Measurements from ENCODE around the gene ARMC2.

DNA sequence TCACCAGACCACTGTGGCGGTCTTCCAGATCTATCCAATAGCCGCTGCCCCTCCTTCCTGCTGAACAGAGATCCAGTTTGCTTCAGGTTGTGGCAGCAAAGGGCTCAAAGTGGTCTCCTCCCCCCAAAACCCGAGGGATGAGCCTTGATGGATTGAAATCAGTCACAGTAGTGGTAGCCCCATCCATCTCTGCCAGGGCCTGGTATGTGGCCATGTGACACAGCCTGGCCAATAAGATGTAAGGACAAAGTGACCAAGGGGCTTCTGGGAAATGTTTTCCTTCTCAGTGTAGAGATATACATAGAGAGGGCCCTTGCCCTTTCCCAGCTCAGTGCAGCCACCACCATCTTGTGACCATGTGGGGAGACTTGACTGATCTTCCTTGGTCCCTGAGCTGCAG, 4.1 kb upstream of the ARMC2 start:
- TF ChIP-seq EP300 (IDR thresholded peaks at IDR 0.05; ENCODE audit: borderline replicate concordance in 1 of 2, low read depth in 2 of 2, low read length in 2 of 2) (no peak), TCF12 (IDR thresholded peaks at IDR 0.05; ENCODE audit: low read depth, low read length) (no peak), SP1 (IDR thresholded peaks at IDR 0.05; ENCODE audit: low read depth, low read length) (no peak), JUND (IDR thresholded peaks at IDR 0.05; ENCODE audit: low read length) (no peak), GTF2F1 (IDR thresholded peaks at IDR 0.05; ENCODE audit: borderline replicate concordance, low read depth, low read length) (no peak), POLR2A (IDR thresholded peaks at IDR 0.05; ENCODE audit: control extremely low read depth in 1 of 2, low read depth in 2 of 2, low read length in 2 of 2) (no peak), RNF2 (IDR thresholded peaks at IDR 0.05; ENCODE audit: borderline replicate concordance, low read depth, low read length, missing control alignments, poor library complexity, severe bottlenecking) (no peak), POU5F1 (IDR thresholded peaks at IDR 0.05; ENCODE audit: low read depth, low read length) (no peak), RFX5 (IDR thresholded peaks at IDR 0.05; ENCODE audit: borderline replicate concordance, low read depth, low read length) (no peak), TEAD4 (IDR thresholded peaks at IDR 0.05; ENCODE audit: low read depth, low read length) (no peak)
- TF ChIP-seq, protein P1, sequence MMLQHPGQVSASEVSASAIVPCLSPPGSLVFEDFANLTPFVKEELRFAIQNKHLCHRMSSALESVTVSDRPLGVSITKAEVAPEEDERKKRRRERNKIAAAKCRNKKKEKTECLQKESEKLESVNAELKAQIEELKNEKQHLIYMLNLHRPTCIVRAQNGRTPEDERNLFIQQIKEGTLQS (IDR thresholded peaks at IDR 0.05; ENCODE audit: insufficient read depth, low read depth, low read length), result no peak
- TF ChIP-seq, protein P2, sequence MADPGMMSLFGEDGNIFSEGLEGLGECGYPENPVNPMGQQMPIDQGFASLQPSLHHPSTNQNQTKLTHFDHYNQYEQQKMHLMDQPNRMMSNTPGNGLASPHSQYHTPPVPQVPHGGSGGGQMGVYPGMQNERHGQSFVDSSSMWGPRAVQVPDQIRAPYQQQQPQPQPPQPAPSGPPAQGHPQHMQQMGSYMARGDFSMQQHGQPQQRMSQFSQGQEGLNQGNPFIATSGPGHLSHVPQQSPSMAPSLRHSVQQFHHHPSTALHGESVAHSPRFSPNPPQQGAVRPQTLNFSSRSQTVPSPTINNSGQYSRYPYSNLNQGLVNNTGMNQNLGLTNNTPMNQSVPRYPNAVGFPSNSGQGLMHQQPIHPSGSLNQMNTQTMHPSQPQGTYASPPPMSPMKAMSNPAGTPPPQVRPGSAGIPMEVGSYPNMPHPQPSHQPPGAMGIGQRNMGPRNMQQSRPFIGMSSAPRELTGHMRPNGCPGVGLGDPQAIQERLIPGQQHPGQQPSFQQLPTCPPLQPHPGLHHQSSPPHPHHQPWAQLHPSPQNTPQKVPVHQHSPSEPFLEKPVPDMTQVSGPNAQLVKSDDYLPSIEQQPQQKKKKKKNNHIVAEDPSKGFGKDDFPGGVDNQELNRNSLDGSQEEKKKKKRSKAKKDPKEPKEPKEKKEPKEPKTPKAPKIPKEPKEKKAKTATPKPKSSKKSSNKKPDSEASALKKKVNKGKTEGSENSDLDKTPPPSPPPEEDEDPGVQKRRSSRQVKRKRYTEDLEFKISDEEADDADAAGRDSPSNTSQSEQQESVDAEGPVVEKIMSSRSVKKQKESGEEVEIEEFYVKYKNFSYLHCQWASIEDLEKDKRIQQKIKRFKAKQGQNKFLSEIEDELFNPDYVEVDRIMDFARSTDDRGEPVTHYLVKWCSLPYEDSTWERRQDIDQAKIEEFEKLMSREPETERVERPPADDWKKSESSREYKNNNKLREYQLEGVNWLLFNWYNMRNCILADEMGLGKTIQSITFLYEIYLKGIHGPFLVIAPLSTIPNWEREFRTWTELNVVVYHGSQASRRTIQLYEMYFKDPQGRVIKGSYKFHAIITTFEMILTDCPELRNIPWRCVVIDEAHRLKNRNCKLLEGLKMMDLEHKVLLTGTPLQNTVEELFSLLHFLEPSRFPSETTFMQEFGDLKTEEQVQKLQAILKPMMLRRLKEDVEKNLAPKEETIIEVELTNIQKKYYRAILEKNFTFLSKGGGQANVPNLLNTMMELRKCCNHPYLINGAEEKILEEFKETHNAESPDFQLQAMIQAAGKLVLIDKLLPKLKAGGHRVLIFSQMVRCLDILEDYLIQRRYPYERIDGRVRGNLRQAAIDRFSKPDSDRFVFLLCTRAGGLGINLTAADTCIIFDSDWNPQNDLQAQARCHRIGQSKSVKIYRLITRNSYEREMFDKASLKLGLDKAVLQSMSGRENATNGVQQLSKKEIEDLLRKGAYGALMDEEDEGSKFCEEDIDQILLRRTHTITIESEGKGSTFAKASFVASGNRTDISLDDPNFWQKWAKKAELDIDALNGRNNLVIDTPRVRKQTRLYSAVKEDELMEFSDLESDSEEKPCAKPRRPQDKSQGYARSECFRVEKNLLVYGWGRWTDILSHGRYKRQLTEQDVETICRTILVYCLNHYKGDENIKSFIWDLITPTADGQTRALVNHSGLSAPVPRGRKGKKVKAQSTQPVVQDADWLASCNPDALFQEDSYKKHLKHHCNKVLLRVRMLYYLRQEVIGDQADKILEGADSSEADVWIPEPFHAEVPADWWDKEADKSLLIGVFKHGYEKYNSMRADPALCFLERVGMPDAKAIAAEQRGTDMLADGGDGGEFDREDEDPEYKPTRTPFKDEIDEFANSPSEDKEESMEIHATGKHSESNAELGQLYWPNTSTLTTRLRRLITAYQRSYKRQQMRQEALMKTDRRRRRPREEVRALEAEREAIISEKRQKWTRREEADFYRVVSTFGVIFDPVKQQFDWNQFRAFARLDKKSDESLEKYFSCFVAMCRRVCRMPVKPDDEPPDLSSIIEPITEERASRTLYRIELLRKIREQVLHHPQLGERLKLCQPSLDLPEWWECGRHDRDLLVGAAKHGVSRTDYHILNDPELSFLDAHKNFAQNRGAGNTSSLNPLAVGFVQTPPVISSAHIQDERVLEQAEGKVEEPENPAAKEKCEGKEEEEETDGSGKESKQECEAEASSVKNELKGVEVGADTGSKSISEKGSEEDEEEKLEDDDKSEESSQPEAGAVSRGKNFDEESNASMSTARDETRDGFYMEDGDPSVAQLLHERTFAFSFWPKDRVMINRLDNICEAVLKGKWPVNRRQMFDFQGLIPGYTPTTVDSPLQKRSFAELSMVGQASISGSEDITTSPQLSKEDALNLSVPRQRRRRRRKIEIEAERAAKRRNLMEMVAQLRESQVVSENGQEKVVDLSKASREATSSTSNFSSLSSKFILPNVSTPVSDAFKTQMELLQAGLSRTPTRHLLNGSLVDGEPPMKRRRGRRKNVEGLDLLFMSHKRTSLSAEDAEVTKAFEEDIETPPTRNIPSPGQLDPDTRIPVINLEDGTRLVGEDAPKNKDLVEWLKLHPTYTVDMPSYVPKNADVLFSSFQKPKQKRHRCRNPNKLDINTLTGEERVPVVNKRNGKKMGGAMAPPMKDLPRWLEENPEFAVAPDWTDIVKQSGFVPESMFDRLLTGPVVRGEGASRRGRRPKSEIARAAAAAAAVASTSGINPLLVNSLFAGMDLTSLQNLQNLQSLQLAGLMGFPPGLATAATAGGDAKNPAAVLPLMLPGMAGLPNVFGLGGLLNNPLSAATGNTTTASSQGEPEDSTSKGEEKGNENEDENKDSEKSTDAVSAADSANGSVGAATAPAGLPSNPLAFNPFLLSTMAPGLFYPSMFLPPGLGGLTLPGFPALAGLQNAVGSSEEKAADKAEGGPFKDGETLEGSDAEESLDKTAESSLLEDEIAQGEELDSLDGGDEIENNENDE (IDR thresholded peaks at IDR 0.05; ENCODE audit: insufficient replicate concordance, low read length), result no peak
- TF ChIP-seq, protein P3, sequence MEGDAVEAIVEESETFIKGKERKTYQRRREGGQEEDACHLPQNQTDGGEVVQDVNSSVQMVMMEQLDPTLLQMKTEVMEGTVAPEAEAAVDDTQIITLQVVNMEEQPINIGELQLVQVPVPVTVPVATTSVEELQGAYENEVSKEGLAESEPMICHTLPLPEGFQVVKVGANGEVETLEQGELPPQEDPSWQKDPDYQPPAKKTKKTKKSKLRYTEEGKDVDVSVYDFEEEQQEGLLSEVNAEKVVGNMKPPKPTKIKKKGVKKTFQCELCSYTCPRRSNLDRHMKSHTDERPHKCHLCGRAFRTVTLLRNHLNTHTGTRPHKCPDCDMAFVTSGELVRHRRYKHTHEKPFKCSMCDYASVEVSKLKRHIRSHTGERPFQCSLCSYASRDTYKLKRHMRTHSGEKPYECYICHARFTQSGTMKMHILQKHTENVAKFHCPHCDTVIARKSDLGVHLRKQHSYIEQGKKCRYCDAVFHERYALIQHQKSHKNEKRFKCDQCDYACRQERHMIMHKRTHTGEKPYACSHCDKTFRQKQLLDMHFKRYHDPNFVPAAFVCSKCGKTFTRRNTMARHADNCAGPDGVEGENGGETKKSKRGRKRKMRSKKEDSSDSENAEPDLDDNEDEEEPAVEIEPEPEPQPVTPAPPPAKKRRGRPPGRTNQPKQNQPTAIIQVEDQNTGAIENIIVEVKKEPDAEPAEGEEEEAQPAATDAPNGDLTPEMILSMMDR (IDR thresholded peaks at IDR 0.05; ENCODE audit: control extremely low read depth in 1 of 3, insufficient read depth in 1 of 3, low read depth in 1 of 3, low read length in 3 of 3), result no peak

Measured in H1 (cell line).